DMS153 (cell line): ENCODE data around the gene TMCO4.

Source experiments
- DNase-seq: peaks from one replicate; lab custom pipeline; 2025; lab: John Stamatoyannopoulos, UW

The TMCO4 gene

GRCh38 chr1:19775831-19776230, 23.9 kb downstream of the TMCO4 start:
- DNase-seq = no peak

- no peak for DNase-seq
Observed at GRCh38 chr1:19775317-19775716, 24.4 kb downstream of the TMCO4 start.

DNA sequence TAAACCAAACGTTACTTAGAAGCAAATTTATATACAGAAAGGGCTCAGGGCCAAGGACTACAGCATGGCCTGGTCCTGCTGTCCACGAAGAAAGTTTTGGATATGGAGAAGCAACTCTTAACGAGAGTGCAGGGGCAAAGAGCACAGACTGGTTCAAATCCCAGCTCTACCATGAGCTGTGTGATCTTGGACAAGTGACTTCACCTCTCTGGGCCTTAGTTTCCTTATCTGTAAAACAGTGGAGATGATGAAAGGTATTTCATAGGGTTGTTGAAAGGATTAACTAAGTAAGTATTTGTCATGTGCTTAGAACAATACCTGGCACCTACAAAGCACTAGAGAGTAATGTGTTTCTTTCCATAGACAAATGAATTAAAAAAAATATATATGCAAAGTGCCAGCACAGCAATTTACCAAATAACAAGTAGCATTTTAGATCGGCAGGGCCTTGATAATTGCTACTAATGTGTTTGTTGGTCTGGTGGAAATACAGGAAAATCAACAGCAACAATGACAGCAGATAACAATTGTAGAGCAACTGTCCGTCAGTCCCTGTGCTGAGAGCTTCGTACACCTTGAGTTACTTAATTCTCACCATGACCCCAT, 25.4 kb downstream of the TMCO4 start:
- DNase-seq = no peak

- no peak for DNase-seq
Observed at GRCh38 chr1:19773485-19773884, 26.2 kb downstream of the TMCO4 start.

- no peak for DNase-seq
Observed at GRCh38 chr1:19772053-19772452, 27.7 kb downstream of the TMCO4 start.

DNA sequence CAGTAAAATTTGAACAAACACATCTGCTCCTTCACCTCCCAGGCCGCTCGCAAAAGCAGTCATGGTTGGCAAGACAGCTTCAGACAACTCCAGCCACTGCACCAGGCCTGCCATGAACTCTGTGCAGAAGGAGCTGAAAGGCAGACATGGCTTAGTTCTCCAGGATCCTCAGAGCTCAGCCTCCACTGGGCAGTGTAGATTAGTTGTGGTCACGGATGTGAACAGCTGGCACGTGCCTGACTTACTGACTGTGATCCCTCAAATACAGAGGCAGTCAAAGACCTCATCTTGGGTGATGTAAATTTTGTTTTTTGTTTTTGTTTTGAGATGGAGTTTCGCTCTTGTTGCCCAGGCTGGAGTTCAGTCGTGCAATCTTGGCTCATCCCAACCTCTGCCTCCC, 28.4 kb downstream of the TMCO4 start:
- no peak for DNase-seq

DNA sequence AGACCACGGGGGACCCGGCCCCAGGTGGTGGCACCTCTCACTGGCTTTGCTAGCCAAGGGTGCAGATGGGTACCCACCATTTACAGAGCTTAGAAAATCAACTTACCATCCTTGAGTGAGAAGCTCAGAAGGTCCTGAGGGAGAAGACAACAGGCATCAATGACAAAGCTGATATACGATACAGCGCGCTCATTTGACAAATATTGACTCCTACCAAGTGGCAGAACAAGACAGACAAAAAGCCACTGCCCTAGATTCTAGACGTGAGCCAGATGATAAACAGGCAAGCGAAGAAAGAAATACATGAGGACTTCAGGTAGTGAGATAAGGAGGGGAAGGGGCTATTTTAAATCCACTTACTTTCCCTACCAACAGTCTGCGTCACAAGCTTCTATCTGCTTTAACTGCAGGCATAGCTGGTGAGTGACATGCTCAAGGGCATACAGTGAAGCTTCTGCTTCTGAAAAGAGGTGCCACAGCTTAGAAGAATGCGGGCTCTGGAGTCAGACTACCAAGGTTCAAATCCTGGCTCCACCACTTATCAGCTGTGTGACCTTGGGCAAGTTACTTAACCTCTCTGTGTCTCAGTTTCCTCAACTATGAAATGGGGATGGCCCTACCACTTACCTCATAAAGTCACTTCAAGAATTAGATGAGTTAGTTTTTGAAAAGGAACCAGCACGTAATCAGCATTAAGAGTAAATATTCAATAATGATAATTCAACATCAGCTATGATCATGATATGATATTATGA, 29.1 kb downstream of the TMCO4 start:
- no peak for DNase-seq

GRCh38 chr1:19769211-19769932, 30.3 kb downstream of the TMCO4 start:
- DNase-seq = no peak

DNA sequence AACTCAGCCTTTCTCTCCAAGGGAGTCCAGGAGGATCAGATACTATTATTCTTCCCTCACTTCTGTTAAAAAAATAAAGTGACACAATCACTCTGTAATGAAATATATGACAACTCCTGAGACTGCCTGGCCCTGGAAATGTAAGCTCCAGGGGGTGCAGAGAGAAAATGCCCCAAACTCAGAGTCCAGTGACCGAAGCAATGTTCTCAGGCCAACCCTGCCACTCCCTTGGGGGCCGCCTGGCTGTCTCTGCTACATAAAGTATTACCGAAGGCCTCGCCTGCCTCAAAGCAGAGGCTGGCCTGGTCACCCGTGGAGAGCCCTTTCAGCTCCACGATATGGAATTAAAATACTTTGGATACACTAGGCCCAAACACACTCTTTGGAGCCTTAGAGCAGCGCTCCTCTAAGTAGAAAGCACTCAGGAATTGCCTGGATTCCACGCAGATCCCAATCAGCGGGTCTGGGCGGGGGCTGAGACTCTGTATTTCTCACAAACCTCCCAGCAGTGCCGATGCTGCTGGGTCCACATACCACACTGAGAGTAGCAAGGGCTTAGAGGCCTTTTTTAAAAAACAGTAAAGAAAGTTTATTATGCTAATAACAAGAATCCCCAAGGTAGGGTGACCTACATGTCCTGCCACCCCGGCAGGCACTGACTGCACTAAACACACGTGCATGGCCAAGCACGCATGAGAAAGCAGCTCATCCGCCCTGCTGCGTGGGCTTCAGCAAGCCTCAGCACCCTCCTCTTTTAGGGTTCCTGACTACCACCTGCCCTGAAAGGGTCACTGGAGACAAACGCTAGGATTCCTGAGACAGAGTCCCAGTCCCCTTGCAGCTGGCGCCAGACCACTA, 31.1 kb downstream of the TMCO4 start:
- DNase-seq = no peak

- no peak for DNase-seq
Observed at GRCh38 chr1:19765623-19766022, 34.1 kb downstream of the TMCO4 start.

- DNase-seq = no peak
Observed at GRCh38 chr1:19764848-19765247, 34.9 kb downstream of the TMCO4 start.

- no peak for DNase-seq
Observed at GRCh38 chr1:19762175-19762779, 37.4 kb downstream of the TMCO4 start.

DNA sequence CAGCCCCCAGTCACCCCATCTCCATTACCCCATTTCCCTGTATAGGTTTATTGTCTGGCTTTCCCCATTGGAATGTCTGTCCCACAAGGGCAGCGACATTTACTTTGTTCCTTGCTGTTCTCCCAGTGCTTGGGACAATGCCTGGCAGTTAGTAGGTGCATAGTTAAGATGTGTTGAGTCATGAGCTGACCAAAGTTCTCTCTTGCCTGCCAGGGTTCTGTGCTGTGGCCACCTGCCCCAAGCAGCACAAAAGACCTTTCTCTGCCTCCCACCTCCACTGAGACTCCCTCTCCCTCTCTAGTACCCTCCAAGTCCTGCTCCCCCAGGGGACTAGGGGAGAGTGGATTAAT, 40.0 kb downstream of the TMCO4 start:
- DNase-seq = no peak

GRCh38 chr1:19758227-19758830, 41.4 kb downstream of the TMCO4 start:
- DNase-seq = no peak

DNA sequence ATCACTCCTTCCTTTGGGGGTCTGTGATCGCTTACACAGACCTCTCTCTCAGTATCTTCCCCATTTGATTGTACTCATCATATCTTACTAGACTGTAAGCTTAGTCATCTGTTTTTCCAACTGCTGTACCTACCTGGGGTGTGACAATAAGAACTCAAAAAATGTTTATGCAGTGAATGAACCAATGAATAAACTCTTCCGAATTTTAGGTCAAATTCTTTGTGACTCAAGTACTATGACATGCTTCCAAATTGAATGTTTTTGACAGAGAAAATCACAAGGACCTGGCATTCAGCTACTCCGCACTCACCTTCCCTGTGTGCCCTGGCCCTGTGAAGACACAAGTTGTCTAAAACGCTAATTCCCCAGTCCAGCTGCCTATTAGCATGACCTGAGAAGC, 42.1 kb downstream of the TMCO4 start:
- no peak for DNase-seq

- DNase-seq = no peak
Observed at GRCh38 chr1:19756480-19756879, 43.2 kb downstream of the TMCO4 start.

- no peak for DNase-seq
Observed at GRCh38 chr1:19754482-19754881, 45.2 kb downstream of the TMCO4 start.

GRCh38 chr1:19752083-19752696, 47.5 kb downstream of the TMCO4 start:
- DNase-seq = no peak

- no peak for DNase-seq
Observed at GRCh38 chr1:19750882-19751276, 48.8 kb downstream of the TMCO4 start.

- no peak for DNase-seq
Observed at GRCh38 chr1:19750101-19750881, 49.4 kb downstream of the TMCO4 start.
